ENCODE data around the gene GRM4.

The GRM4 gene

GRCh38 chr6:34142061-34142998, 3.6 kb downstream of the GRM4 start:
- no peak for DNase-seq

- no peak for DNase-seq
These were observed 5.8 kb downstream of the GRM4 start for GRCh38 chr6:34140075-34140474.

DNA sequence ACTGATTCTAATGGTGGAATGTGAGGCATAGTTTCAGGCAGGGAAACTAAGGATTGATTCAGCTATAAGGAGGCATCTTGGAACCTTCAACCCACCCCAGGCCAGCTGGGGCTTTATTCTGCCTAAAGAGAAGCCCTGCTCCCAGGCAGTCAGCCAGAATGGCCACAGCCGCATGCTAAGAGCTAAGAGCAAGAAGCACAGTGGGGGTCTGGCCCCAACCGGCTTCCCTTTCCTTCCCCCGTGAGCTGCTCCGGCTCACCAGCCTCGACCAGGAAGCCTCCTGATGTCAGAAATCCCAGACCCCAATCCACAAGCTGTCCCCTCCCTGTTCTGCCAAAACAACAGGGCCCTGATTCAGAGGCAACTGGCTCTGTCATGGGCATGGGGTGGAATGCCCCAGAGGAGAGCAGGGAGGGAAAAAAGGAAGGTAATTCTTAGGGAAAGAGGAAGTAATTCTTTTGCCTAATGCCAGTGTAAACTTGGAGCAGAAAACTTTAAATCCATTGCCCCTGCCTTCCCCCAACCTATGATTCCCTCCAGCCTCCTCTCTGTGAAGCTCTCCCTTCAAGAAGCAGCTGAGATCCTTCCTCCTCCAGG, 6.9 kb downstream of the GRM4 start:
- DNase-seq, result no peak

DNA sequence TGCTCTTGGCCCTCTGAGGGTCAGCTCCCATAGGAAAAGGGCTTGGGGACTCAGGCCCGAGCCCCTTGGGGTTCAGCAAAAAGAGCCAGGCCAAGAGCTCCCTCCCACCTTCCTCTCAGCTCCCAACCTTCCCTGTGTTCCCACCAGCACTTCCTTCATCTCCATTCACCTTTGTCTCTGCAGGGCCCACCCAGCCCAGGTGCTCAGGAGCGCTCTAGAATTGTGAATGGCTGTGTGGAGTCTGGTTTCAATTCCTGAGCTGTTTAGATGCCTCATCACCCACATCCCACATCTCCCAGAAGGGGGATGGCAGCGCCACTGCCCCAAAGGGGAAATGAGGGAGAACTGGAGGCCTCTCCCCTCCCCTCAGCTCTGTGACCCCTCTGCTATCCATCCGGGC, 7.7 kb downstream of the GRM4 start:
- DNase-seq, result no peak

GRCh38 chr6:34135541-34135940, 10.3 kb downstream of the GRM4 start:
- no peak for DNase-seq

- DNase-seq, result peak in 1 of 2 donors; percentile 19
These were observed 13.3 kb downstream of the GRM4 start for GRCh38 chr6:34132486-34133185.

- no peak for DNase-seq
These were observed 14.3 kb downstream of the GRM4 start for GRCh38 chr6:34131326-34132290.

GRCh38 chr6:34130862-34131261, 15.0 kb downstream of the GRM4 start:
- no peak for DNase-seq

DNA sequence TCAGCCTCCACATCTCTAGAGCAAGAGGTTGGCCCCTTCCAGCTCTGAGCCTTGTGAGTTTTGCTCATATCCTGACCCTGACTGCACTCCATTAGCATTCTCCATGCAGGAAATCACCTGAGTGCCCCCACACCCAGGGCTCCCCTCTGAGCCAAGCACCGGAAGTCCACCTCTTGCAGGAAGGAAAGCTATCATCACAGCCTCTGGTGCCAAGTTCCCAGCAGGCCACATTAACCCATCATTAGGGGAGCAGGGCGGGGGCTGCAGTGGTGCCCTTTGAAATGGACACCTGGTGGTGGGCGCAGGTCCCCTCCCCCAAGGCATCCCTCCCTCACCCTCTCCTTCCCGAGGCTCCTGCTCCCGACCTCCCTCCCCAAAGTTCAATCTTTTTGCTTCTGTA, 16.1 kb downstream of the GRM4 start:
- DNase-seq, result no peak

DNA sequence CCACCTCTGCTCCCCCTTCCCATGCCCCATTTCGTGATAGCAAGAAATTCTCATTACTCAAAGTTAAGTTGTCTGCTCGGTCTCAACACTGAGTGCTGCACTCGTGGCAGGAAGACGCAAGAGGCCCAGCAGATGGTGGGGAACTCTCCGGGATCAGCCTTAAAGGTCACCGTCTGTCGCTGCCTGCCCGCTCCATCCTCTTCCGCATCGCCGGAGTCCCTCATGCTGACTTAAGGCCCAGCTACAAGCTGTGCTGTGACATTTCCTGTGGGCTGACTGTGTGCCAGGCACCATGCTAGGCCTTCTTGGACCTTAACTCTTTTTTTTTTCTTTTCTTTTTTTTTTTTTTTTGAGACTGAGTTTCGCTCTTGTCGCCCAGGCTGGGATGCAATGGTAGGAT, 17.8 kb downstream of the GRM4 start:
- no peak for DNase-seq

- DNase-seq, result no peak
These were observed 19.5 kb downstream of the GRM4 start for GRCh38 chr6:34126419-34126818.

DNA sequence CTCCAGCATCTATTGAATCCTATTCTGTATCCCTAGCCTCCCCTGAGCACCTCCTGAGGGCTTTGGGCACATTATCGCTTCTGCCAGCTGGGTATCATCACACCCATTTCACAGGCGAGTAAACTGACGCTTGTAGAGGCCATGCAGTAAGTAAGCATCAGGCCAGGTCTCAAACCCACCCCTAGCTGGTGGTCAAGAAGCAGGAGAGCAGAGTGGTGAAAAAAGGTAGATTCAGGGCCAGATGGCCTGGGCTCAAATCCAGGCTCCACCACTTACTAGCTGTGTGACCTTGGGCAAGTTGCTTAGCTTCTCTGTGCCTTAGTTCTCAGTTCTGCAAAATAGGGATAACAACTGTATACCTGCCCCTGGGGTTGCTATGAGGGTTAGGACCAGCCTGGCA, 19.9 kb downstream of the GRM4 start:
- no peak for DNase-seq

GRCh38 chr6:34120953-34121675, 24.8 kb downstream of the GRM4 start:
- DNase-seq, result no peak

- DNase-seq, result no peak
These were observed 30.0 kb downstream of the GRM4 start for GRCh38 chr6:34115915-34116314.

- no peak for DNase-seq
These were observed 30.5 kb downstream of the GRM4 start for GRCh38 chr6:34115403-34115795.

DNA sequence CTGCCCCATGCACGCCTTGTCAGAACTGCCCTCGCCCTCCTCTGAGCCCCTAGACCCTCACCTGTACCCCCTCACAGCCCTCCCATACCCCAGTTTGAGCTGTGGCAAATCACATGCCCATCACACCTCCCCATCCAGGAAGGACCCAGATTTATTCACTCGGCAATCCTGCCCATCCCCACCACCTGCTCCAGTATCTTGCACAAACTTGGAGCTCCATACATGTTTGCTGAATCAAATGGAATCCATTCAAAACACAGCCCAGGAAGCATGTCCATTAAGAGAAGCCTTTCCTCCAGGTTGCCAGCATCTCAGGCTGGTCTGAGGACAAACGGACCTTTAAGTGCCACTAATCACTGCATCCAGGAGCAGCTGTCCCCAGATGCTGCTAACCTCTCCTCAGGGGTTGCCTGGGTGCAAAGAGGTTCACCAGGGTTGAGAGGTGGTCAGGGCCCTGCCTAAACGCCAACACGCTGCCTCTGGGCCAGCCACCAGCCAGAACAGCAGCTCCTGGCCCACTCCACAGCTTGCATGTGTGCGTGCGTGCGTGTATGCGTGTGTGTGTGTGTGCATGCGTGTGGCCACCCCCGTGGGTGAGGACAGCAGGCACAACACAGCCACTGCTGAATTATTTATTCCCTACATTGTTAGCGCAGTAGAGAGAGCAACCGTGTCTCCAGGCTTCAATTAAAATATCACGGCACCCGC, 31.0 kb downstream of the GRM4 start:
- no peak for DNase-seq

DNA sequence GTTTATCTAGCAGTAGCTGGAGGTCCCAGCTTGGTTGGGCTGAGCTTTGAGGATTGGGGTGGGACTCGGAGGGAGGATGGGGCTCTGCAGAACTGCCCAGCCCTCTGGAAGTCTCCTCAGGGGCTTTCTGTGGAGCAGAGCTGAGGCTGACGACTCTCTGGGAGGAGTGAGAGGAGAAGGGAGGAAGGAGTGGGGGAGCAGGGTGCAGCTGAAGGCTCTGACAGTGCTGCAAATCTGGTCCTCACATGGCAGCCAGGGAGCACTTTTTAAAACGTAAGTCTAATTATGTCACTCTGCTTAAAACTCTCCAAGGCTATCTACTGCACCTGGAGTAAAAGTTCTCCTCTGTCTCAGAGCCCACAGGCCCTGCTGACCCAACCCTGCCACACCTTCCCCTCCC, 32.4 kb downstream of the GRM4 start:
- DNase-seq, result no peak

GRCh38 chr6:34112126-34112525, 33.8 kb downstream of the GRM4 start:
- no peak for DNase-seq

- no peak for DNase-seq
These were observed 35.3 kb downstream of the GRM4 start for GRCh38 chr6:34110610-34111009.

DNA sequence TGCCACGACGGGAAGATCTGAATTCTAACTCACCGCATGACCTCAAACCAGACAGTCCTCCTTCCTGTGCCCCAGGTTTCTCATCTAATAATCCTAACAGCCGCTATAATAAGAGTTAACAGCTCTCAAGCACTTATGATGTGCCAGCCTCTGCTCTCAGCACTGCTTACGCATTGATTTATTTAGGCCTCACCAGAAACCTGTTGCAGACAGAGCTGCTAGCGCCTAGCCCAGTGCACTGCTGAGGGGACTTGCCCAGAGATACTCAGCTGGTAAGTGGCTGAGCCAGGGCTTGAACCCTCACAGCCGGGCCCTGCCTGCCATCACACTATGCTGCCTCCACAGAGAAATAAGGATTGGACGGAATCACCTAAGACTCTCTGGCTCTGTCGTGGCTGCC, 37.7 kb downstream of the GRM4 start:
- DNase-seq, result no peak

GRCh38 chr6:34106900-34107299, 39.0 kb downstream of the GRM4 start:
- DNase-seq, result no peak
